GM18907 (cell line): Measurements from ENCODE around the gene ATF3.
A peak's percentile ranks its signal among the peaks of the same experiment; 100 is the strongest.

Source experiments
- ATAC-seq: cut with Tn5 transposase; IDR thresholded peaks from one replicate; pipeline ENCODE4 v1.9.1; 2021; ENCODE audit warnings: mild to moderate bottlenecking, moderate library complexity; ENCODE audit not compliant: unreplicated experiment

Gene ATF3

GRCh38 chr1:212607913-212608391 is 609 bp upstream of the ATF3 start:
- peak; percentile 9 for ATAC-seq

DNA sequence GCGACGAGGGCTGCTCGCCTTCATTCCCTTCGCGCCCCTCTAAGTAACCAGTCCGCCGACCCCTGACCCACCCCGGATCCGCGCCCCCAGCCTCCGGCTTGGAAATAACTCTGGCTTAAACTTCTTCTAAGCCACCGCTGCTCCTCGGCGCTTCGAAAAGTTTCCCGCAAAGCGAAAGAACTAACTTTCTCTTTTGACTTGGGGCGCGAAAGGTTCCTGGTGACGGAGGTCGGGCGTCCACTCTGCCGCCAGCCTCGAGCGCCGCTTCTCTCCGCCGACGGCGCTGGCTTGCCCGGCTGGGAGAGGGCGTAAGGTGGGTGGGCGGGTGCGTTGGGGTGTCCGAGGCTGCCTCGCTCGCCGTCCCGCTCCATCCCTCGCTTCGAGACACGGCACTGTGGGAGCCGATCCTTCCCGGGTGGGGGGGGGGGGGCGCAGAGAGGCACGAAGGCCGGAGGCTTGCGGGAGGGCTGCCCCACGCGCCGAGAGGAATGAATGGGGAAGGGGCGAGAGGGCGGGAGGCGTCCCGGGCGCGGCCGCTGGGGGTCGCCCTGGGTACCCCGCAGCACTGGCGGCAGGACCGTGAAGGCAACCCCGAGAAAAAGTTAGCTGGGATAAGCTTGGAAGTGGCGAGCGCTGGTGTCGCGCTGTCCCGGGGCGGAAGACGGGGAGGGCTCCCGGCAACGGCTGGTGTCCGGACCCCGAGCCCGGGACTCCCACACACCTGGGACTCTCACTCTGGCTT is 569 bp downstream of the ATF3 start:
- ATAC-seq, result peak; percentile 12

DNA sequence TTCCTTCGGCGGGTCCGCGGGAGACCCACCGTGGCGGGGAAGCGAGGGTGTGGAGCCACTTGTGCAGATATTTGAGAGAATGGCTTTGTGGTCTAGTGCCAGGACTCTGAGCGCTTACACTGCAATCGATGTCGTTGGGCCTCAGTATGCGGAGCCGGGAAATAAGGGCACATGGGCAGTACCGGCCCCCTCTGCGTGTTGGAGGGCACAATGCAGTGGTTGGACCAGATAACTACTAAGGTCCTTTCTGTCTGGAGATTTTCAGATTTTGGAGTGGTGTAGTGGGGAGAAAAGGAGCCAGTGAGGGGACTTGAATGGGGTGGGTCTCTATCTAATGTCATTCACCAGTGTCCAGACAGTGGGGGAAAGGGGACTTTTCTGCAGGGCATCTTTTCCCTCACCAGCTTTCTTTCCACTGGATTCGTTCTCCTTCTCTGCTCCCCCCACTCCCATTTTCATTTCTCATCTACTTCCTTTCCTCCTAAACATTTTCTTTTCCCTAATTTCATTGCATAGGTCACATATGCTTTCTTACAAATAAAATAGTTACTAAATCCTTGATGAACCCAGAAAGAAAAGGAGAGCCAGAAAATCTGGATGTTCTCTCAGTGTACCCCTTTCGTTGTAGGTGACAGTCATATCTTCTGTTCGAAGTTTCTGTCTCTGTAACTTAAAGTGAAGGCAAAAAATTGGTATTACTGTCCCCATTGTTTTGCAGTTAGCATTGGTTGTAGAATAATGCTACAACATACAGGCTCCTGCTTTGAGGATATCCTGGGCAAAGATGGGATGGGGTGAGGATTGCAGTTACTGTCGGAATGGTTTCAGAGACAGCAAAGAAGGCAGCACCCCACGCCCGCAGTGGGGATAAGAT is 1.4 kb downstream of the ATF3 start:
- ATAC-seq, result no peak

GRCh38 chr1:212610575-212610967 is 2.0 kb downstream of the ATF3 start:
- no peak for ATAC-seq

- no peak for ATAC-seq
These were observed 2.7 kb downstream of the ATF3 start for GRCh38 chr1:212611000-212611948.

DNA sequence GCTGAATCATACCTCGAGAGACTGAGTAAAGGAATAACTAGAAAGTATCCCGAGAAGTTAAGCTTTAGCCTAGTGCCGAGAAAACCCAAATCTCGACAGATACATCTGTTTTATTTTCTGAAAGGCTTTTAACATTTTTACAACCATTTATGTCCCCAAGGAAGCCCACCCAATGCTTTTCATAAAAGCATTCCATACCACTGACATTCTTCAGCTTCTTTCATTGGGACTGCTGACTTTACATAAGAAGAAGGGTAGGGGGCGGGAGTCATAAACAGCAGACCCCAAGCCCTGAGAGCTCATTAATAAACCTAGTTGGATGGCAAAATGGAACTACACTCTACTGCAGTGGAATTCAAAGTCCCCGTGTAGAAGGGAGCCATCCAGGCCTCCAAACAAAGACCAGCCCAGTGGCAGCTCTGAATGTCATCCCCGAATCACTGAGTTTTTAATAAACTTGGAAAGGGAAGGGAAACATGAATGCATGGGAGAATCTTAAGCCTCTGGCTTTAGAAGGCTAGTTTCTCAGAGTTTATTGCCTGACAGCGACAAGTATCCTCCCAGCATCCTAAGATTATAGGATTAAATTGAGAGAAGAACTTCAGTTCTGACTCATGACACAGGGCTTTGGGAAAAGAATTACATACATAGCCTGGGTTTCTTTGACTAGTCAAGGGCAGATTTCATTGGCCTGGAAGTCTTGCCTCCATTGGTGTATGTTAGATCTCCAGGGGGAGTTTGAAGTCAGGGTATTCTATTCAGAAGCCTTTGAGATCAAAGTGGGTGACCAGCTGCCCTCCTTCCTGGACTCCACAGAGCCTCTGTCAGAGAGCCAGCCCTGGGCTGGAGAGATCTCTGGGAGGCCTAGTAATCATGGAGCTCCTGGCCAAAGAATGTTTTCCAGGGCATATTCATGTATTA is 3.7 kb downstream of the ATF3 start:
- ATAC-seq, result no peak

DNA sequence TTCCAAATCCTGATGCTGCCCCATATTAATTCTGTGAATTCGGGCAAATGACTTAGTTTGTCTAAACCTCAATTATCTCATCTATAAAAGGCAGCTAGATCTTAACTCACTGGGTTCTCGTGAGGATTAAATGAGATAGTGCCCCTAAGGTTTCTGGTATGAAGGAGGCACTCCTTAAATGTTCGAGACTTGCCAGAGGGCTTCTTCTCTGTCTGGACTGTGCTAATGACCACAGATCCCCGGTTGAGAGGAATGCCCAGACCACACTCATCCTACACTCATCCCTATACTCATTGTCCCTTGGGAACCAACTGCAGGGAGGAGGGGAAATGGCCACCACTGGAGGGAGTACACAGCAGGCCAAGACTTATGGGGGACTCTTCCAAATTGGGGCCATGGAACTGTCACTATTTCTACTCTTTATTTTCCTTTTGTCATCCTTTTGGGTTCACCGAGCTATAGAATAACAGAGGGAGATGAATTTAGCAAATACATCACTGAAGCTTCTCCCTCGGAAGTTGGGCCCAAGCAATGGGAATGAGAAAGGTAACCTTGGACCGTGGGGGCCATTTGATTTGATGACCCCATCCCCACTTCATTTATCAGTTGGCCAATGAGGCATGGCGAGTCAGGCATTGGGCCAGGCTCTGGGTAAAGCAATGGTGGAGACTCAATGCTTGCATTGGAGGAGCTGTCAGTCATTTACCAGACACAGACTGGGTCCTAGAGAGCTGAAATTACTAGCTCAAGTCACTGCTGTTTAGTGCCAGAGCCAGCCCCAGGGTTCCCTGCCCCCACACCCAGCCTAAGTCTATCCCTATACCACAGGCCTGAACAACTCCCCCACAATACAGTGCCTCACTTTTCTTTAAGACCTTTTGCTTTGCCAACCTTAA is 5.1 kb downstream of the ATF3 start:
- no peak for ATAC-seq

GRCh38 chr1:212614453-212615200 is 6.1 kb downstream of the ATF3 start:
- ATAC-seq, result no peak

DNA sequence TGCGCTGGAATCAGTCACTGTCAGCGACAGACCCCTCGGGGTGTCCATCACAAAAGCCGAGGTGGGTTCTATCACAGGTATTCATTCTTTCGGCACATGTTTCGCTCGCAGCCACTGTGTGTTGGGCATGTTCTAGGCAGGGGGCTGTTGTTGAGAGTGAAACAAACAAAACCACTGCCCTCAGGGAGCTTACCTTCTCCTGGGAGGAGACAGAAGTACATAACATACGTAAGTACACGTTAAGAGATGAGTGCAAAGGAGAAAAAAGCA is 6.6 kb downstream of the ATF3 start:
- no peak for ATAC-seq

GRCh38 chr1:212618466-212619210 is 10.1 kb downstream of the ATF3 start:
- ATAC-seq, result no peak

DNA sequence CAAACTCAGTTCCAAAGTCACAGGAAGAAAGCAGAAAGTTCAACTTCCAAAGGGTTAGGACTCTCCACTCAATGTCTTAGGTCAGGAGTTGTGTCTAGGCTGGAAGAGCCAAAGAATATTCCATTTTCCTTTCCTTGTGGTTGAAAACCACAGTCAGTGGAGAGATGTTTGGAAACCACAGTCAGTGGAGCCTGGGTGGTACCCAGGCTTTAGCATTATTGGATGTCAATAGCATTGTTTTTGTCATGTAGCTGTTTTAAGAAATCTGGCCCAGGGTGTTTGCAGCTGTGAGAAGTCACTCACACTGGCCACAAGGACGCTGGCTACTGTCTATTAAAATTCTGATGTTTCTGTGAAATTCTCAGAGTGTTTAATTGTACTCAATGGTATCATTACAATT is 11.7 kb downstream of the ATF3 start:
- no peak for ATAC-seq

DNA sequence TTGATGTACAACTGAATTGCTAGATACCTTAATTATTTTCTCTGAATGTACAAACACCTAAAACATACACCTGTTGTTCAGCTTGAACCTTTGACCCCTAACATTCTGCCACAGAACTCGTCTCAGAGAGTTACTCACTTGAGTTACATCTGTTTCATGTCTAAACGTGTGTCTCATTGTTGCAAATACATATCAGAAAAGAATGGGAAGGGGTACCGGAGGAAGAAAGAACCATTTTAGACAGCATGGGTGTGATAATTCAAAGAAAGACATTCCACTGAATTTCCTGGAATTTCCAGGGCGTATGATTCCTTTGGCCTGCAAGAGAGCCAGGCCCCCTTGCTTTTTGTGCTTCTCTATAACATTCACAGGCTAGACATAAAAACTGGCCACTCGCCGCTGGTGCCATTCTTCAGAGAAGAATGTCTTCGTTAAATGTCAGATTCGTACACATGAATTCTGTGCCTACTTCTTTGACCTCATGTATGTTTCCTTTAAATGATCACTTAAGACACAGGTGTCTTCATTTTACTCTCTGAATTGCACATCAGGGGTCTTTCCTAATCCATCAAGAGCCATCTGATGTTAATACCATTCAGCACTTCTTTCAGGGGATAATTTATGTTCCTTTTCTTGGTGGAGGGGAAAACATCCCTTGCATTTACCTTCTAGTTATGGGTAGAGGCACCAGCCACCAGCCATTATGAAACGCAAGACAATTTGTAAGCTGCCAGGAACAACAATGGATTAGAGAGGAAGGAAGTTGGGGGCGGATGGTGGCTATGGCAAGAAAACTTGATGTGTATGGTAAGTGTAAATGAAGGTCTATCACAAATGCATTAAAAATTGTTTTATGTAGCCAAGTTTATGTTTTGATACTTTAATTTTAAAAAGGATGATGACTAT is 12.7 kb downstream of the ATF3 start:
- no peak for ATAC-seq

DNA sequence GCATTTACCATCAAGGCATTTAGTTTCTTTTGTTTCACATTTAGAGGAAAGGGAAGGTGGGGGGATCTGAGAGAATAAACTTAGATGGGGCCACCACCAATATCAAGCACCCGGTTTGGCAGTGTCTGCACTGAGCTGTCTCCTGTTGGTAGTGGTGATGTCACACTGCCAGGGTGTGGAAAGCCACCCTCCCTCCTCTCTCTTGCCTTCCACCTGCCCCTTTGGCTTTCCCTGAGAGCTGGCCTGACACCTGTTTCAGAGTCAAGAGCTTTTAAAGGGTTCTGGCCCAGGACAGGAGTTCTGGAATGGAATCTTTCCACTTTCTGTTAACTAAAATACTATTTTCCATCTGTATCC is 13.4 kb downstream of the ATF3 start:
- no peak for ATAC-seq

DNA sequence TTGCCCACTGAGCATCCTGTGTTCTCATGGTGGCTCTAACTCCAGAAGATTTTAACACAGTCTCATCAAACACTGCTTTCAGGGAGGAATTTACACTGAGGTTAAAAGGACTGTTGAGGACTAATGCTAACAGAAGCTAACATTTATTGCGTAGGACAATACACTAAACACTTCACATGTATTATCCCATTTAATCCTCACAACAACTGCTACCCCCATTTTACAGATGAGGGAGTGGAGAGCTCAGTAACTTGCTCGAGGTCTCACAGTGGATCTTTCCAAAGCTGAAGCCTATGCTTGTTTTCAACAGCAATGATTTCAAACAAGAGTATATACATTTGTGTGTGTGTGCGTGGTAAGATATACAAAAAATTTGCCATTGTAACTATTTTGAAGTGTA is 13.9 kb downstream of the ATF3 start:
- no peak for ATAC-seq

- ATAC-seq, result no peak
These were observed 14.3 kb downstream of the ATF3 start for GRCh38 chr1:212622906-212623305.

- no peak for ATAC-seq
These were observed 15.0 kb downstream of the ATF3 start for GRCh38 chr1:212623603-212624002.

GRCh38 chr1:212624976-212625501 is 16.5 kb downstream of the ATF3 start:
- ATAC-seq, result no peak
